HepG2 (cell line): Measurements from ENCODE around the gene DDTL. TPM values are rescaled to one million over a fixed set of nuclear protein-coding genes. Genes with fewer than 3 reads are reported as not detected.

Experiments
- ARNT ChIP-seq: fragments of 450-650 bp; IDR thresholded peaks from 2 replicates; pipeline ENCODE4 v1.6.1; 2017
- ATM ChIP-seq: fragments of 450-650 bp; IDR thresholded peaks from 2 replicates; pipeline ENCODE4 v1.7.1; 2017; ENCODE audit warnings: mild to moderate bottlenecking, borderline replicate concordance
- GABPB1 ChIP-seq: IDR thresholded peaks from 2 replicates; pipeline ENCODE4 v1.6.1; 2016; ENCODE audit warnings: mild to moderate bottlenecking, missing genetic modification reagents, moderate library complexity, missing compliant biosample characterization
- HCFC1 ChIP-seq: fragments of 150-350 bp; IDR thresholded peaks from 2 replicates; pipeline ENCODE4 v1.6.1; 2014; ENCODE audit warnings: low read depth, low read length
- IRX3 ChIP-seq: sonication (generic); formaldehyde crosslinking; IDR thresholded peaks from 2 replicates; pipeline ENCODE4 v1.8.1; 2023; ENCODE audit warnings: mild to moderate bottlenecking, low read depth, missing genetic modification reagents, borderline replicate concordance
- MAFF ChIP-seq: IDR thresholded peaks from 2 replicates; pipeline ENCODE4 v1.6.1; 2011; ENCODE audit warnings: low read depth, low read length, improper control_type of control experiment
- MEF2D ChIP-seq: sonication (generic); formaldehyde crosslinking; IDR thresholded peaks from 2 replicates; pipeline ENCODE4 v1.5.1; 2020; ENCODE audit warnings: mild to moderate bottlenecking, missing genetic modification reagents
- PPARG ChIP-seq: conservative IDR thresholded peaks from 2 replicates; pipeline ENCODE4 v1.6.1; 2016; ENCODE audit warnings: missing biosample characterization, missing genetic modification reagents
- PRDM10 ChIP-seq: sonication (generic); formaldehyde crosslinking; IDR thresholded peaks from 2 replicates; pipeline ENCODE4 v1.4.0; 2020; ENCODE audit warnings: low read depth, missing genetic modification reagents
- RFXAP ChIP-seq: sonication (generic); formaldehyde crosslinking; IDR thresholded peaks from 2 replicates; pipeline ENCODE4 v1.4.0; 2020; ENCODE audit warnings: missing genetic modification reagents, borderline replicate concordance
- RORA ChIP-seq: sonication (generic); formaldehyde crosslinking; IDR thresholded peaks from 2 replicates; pipeline ENCODE4 v1.5.0; 2020; ENCODE audit warnings: mild to moderate bottlenecking, missing genetic modification reagents, moderate library complexity
- STAT6 ChIP-seq: sonication (generic); formaldehyde crosslinking; IDR thresholded peaks from 2 replicates; pipeline ENCODE4 v1.4.0; 2020; ENCODE audit warnings: missing genetic modification reagents, mild to moderate bottlenecking, borderline replicate concordance
- ZBTB7A ChIP-seq: sonication (generic); formaldehyde crosslinking; IDR thresholded peaks from 2 replicates; pipeline ENCODE4 v1.8.0; 2022; ENCODE audit warnings: mild to moderate bottlenecking, missing genetic modification reagents
- ZNF282 ChIP-seq: fragments of 450-650 bp; IDR thresholded peaks from 2 replicates; pipeline ENCODE4 v1.6.1; 2018; ENCODE audit not compliant: partially characterized antibody
- ZNF605 ChIP-seq: sonication (generic); formaldehyde crosslinking; IDR thresholded peaks from 2 replicates; pipeline ENCODE4 v1.8.0; 2022; ENCODE audit warnings: mild to moderate bottlenecking, missing genetic modification reagents
- ZNF883 ChIP-seq: sonication (generic); formaldehyde crosslinking; IDR thresholded peaks from 2 replicates; pipeline ENCODE4 v1.5.1; 2020; ENCODE audit warnings: mild to moderate bottlenecking, missing genetic modification reagents; ENCODE audit errors: not compliant biosample characterization
- ZUFSP ChIP-seq: sonication (generic); formaldehyde crosslinking; IDR thresholded peaks from 2 replicates; pipeline ENCODE4 v1.9.0; 2021; ENCODE audit warnings: missing genetic modification reagents, mild to moderate bottlenecking, borderline replicate concordance
- polyA plus RNA-seq, 8 experiments: library from polyadenylated mRNA; depleted of rRNA in 3 of 8; stranded (reverse) in 7 of 8; unstranded in 1 of 8; fragments of >200 nt; fragmentation: Illumina TruSeq in 4 of 8; extraction: Trizol in 4 of 8; gene quantifications; 2 replicates each; pipeline versions ENCODE4 v1.2.1 to v1.2.3, GENCODE V29; 2011 to 2016; ENCODE audit warnings: low read depth in 4 of 8, missing spikeins in 1 of 8, mixed read lengths in 1 of 8; ENCODE audit not compliant: insufficient read depth in 1 of 8
- total RNA-seq, 5 experiments: library from RNA; depleted of rRNA; stranded (reverse); fragments of >200 nt; fragmentation: Illumina TruSeq; extraction: Trizol; gene quantifications; 2 replicates each; pipeline ENCODE4 v1.2.3, GENCODE V29; 2016; ENCODE audit warnings: low read depth in 1 of 5
- TF ChIP-seq, protein P1 (sequence below): sonication (generic); formaldehyde crosslinking; conservative IDR thresholded peaks from 2 replicates; pipeline ENCODE4 v1.8.0; 2022; ENCODE audit warnings: missing genetic modification reagents
- TF ChIP-seq, protein P2 (sequence below): sonication (generic); formaldehyde crosslinking; IDR thresholded peaks from 2 replicates; pipeline ENCODE4 v1.5.1; 2020; ENCODE audit warnings: mild to moderate bottlenecking, moderate library complexity, missing genetic modification reagents

Gene DDTL
- total and polyA plus RNA-seq, 2 of the 13 experiments (the other 11 are each of a cell fraction or from before 2014, with no cell fraction given) = 0.31 TPM; not detected in 1

GRCh38 chr22:24002851-24003250 lies 36.2 kb downstream of the DDTL start (continued):
- TF ChIP-seq ZUFSP (CRISPR knock-in tag) (no peak), GABPB1 (CRISPR knock-in tag) (0 out of 2 replicates have a peak, but pooled peaks have one; percentile 17), ZBTB7A (no peak), ZNF282 (no peak), MAFF (no peak), ATM (no peak), MEF2D (CRISPR knock-in tag) (no peak), ZNF605 (no peak), ZNF883 (CRISPR knock-in tag) (no peak), ARNT (no peak), RORA (CRISPR knock-in tag) (no peak), PRDM10 (no peak), STAT6 (CRISPR knock-in tag) (no peak), HCFC1 (no peak), PPARG (CRISPR knock-in tag) (no peak), RFXAP (CRISPR knock-in tag) (no peak), IRX3 (no peak)
- TF ChIP-seq, protein P1, sequence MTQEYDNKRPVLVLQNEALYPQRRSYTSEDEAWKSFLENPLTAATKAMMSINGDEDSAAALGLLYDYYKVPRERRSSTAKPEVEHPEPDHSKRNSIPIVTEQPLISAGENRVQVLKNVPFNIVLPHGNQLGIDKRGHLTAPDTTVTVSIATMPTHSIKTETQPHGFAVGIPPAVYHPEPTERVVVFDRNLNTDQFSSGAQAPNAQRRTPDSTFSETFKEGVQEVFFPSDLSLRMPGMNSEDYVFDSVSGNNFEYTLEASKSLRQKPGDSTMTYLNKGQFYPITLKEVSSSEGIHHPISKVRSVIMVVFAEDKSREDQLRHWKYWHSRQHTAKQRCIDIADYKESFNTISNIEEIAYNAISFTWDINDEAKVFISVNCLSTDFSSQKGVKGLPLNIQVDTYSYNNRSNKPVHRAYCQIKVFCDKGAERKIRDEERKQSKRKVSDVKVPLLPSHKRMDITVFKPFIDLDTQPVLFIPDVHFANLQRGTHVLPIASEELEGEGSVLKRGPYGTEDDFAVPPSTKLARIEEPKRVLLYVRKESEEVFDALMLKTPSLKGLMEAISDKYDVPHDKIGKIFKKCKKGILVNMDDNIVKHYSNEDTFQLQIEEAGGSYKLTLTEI = no peak
- TF ChIP-seq, protein P2, sequence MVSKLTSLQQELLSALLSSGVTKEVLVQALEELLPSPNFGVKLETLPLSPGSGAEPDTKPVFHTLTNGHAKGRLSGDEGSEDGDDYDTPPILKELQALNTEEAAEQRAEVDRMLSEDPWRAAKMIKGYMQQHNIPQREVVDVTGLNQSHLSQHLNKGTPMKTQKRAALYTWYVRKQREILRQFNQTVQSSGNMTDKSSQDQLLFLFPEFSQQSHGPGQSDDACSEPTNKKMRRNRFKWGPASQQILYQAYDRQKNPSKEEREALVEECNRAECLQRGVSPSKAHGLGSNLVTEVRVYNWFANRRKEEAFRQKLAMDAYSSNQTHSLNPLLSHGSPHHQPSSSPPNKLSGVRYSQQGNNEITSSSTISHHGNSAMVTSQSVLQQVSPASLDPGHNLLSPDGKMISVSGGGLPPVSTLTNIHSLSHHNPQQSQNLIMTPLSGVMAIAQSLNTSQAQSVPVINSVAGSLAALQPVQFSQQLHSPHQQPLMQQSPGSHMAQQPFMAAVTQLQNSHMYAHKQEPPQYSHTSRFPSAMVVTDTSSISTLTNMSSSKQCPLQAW (CRISPR knock-in tag) = no peak
